Naive thymus-derived CD4-positive, alpha-beta T cell (primary cell): Measurements from ENCODE around the gene BAMBI. TPM values are rescaled to one million over a fixed set of nuclear protein-coding genes. Genes with fewer than 3 reads are reported as not detected.

Source experiments
- ATAC-seq: fragments of 150-1000 bp; cut with Tn5 transposase; 2 replicates; pipeline ENCODE4 v1.10.0; 2021; ENCODE audit warnings: mild to moderate bottlenecking, moderate library complexity
- CTCF ChIA-PET: fragments of 350-600 bp; sonication (Branson Sonifier 250); formaldehyde crosslinking; loops from one replicate; lab custom pipeline; 2021; ENCODE audit warnings: antibody characterized with exemption; lab: Charles Lee
- POLR2A ChIA-PET: fragments of 350-600 bp; sonication (Branson Sonifier 250); formaldehyde crosslinking; loops from one replicate; lab custom pipeline; 2021; ENCODE audit warnings: antibody characterized with exemption, inconsistent platforms; lab: Charles Lee
- DNase-seq, 9 donors: peaks; one replicate each; pipeline versions ENCODE4 v3.0.0 to v3.0.0-alpha.2; 2020 to 2022; ENCODE audit warnings: mixed read lengths in 1 of 9
- H3K27ac ChIP-seq: one replicate; pipeline ENCODE4 v1.7.0; 2013; ENCODE audit warnings: mild to moderate bottlenecking, low read depth, low read length, moderate library complexity
- H3K27me3 ChIP-seq, 2 donors: one replicate each; pipeline ENCODE4 v1.7.0; 2013; ENCODE audit warnings: low read length in 2 of 2, mild to moderate bottlenecking in 2 of 2, moderate library complexity in 2 of 2; ENCODE audit not compliant: control insufficient read depth in 2 of 2, insufficient read depth in 2 of 2
- H3K36me3 ChIP-seq, 3 experiments: 1 replicate in 2 of 3; 2 replicates in 1 of 3; pipeline ENCODE4 v1.7.0; 2013; ENCODE audit warnings: low read length in 3 of 3, mild to moderate bottlenecking in 3 of 3, moderate library complexity in 1 of 3; ENCODE audit not compliant: insufficient read depth in 3 of 3, control insufficient read depth in 2 of 3
- H3K4me1 ChIP-seq, 2 donors: one replicate each; pipeline ENCODE4 v1.7.0; 2013; ENCODE audit warnings: low read length in 2 of 2, mild to moderate bottlenecking in 2 of 2, moderate library complexity in 1 of 2; ENCODE audit not compliant: control insufficient read depth in 2 of 2, insufficient read depth in 2 of 2
- H3K4me3 ChIP-seq: 2 replicates; pipeline ENCODE4 v1.7.0; 2013; ENCODE audit warnings: mild to moderate bottlenecking, low read length
- H3K9me3 ChIP-seq, 3 experiments: 1 replicate in 2 of 3; 2 replicates in 1 of 3; pipeline ENCODE4 v1.7.0; 2013; ENCODE audit warnings: low read length in 3 of 3; ENCODE audit not compliant: control insufficient read depth in 2 of 3
- H3K27ac Mint-ChIP-seq, 9 donors: one replicate each; pipeline ENCODE4 v1.8.0; 2020 to 2022; ENCODE audit warnings: mixed read lengths in 9 of 9, mild to moderate bottlenecking in 8 of 9, moderate library complexity in 5 of 9, inconsistent platforms in 2 of 9
- H3K27me3 Mint-ChIP-seq, 5 donors: one replicate each; pipeline ENCODE4 v1.8.0; 2021 to 2022; ENCODE audit warnings: mixed read lengths in 5 of 5, mild to moderate bottlenecking in 1 of 5
- H3K36me3 Mint-ChIP-seq, 5 donors: one replicate each; pipeline ENCODE4 v1.8.0; 2020 to 2022; ENCODE audit warnings: mixed read lengths in 5 of 5, mild to moderate bottlenecking in 3 of 5, inconsistent platforms in 1 of 5
- H3K4me1 Mint-ChIP-seq, 7 donors: one replicate each; pipeline ENCODE4 v1.8.0; 2020 to 2022; ENCODE audit warnings: mixed read lengths in 7 of 7, mild to moderate bottlenecking in 3 of 7, inconsistent platforms in 1 of 7
- H3K4me3 Mint-ChIP-seq, 10 donors: one replicate each; pipeline ENCODE4 v1.8.0; 2020 to 2022; ENCODE audit warnings: mild to moderate bottlenecking in 10 of 10, mixed read lengths in 10 of 10, moderate library complexity in 6 of 10, inconsistent platforms in 2 of 10
- H3K9me3 Mint-ChIP-seq, 11 donors: one replicate each; pipeline ENCODE4 v1.8.0; 2020 to 2022; ENCODE audit warnings: mixed read lengths in 11 of 11, mild to moderate bottlenecking in 4 of 11, inconsistent platforms in 1 of 11, moderate library complexity in 1 of 11
- intact Hi-C, 2 donors: fragments of 100-400 bp; cut with micrococcal nuclease; formaldehyde crosslinking; loops; one replicate each; pipeline ENCODE4 v1.15.1; 2023
- polyA plus RNA-seq, 2 donors: library from polyadenylated mRNA; unstranded; fragments of 300-500 nt; fragmentation: Illumina TruSeq; gene quantifications; one replicate each; pipeline ENCODE4 v1.2.3, GENCODE V29; 2021
- total RNA-seq, 6 experiments: library from RNA in 5 of 6; stranded (reverse) in 5 of 6; gene quantifications; 1 replicate in 5 of 6; 2 replicates in 1 of 6; pipeline ENCODE4 v1.2.3 and lab custom pipeline; 2021 to 2026

BAMBI gene
- total and polyA plus RNA-seq, 7 experiments from 2014 or later, result 0.12 to 1.6 (median 0.80) TPM; not detected in 3

- H3K27me3 Mint-ChIP-seq, result peaks cover 66 to 82% (median 77%) of the 10 kb centered on the region in 5 donors
- no peak for DNase-seq
- H3K27me3 ChIP-seq, result peaks cover 0 to 8% of the 10 kb centered on the region in 2 donors
- peaks cover 6 to 16% (median 15%) of the 10 kb centered on the region in 7 donors for H3K4me1 Mint-ChIP-seq
- H3K27ac ChIP-seq, result no peak overlapping the region
- H3K9me3 Mint-ChIP-seq, result peaks cover 0 to 2% (median 0%) of the 10 kb centered on the region in 11 donors
- no peak overlapping the region for H3K4me3 ChIP-seq
- ChIA-PET POLR2A (no interaction called here), CTCF (no interaction called here)
- H3K4me3 Mint-ChIP-seq, result peak overlapping the region in 9 of 10 donors; percentile 61 to 81 (median 76)
- no peaks in the 10 kb centered on the region for H3K9me3 ChIP-seq
- H3K36me3 ChIP-seq, result no peaks in the 10 kb centered on the region
- peaks cover 0 to 10% of the 10 kb centered on the region in 2 donors for H3K4me1 ChIP-seq
- H3K36me3 Mint-ChIP-seq, result no peaks in the 10 kb centered on the region
- no peak overlapping the region for H3K27ac Mint-ChIP-seq
- intact Hi-C loops, result loop anchor here (10.0 kb wide), 2 partner anchors 365 to 1065 kb away; partner anchors contain the start of gene MPP7 (in 1 of the 2)
- no peak for ATAC-seq
Observed at GRCh38 chr10:28669227-28670173, 7.8 kb upstream of the BAMBI start.

DNA sequence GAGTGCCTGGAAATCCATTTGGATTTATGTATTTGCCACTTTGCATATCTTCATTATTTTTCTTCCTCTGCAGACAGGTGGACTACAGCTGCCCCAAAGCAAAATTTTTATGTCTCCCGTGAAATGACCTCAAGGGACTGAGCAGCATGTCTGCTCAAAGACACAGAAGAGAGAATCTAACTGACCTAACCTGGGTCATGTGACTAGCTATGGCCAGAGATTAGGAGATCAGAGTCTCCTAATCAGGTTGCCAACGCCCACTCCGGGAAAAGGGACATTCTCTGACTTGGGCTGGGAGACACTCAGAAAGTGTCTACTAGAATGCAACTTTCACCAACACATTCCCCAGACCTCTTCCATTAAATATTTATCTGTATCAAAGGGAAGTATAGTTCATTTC is 2.5 kb upstream of the BAMBI start:
- intact Hi-C loops, result loop anchor here (5.0 to 10.0 kb wide), 8 partner anchors 123 to 1432 kb away; partner anchors contain the start of genes ACBD5 (in 1 of the 2), MKX (in 1 of the 2) and MPP7 (in 1 of the 2)
- POLR2A ChIA-PET, result no interaction called here
- Histone ChIP-seq H3K9me3 (no peaks in the 10 kb centered on the region), H3K4me3 (no peak overlapping the region), H3K27ac (no peak overlapping the region), H3K36me3 (no peaks in the 10 kb centered on the region), H3K27me3 (peaks cover 7 to 15% of the 10 kb centered on the region in 2 donors), H3K4me1 (peaks cover 0 to 22% of the 10 kb centered on the region in 2 donors)
- no peaks in the 10 kb centered on the region for H3K36me3 Mint-ChIP-seq
- no peak overlapping the region for H3K27ac Mint-ChIP-seq
- no peaks in the 10 kb centered on the region for H3K9me3 Mint-ChIP-seq
- ATAC-seq, result no peak
- CTCF ChIA-PET, result interaction anchor here (0.8 kb wide), 1 partner anchor 11 kb away, joined by 3 read pairs; no protein-coding TSS in a partner anchor
- no peak overlapping the region for H3K4me3 Mint-ChIP-seq
- H3K27me3 Mint-ChIP-seq, result peaks cover 47 to 69% (median 60%) of the 10 kb centered on the region in 5 donors
- peaks cover 14 to 26% (median 21%) of the 10 kb centered on the region in 7 donors for H3K4me1 Mint-ChIP-seq
- no peak for DNase-seq

GRCh38 chr10:28676326-28676967 is 874 bp upstream of the BAMBI start:
- peaks cover 11 to 20% of the 10 kb centered on the region in 2 donors for H3K27me3 ChIP-seq
- Mint-ChIP-seq H3K4me1 (peaks cover 19 to 32% (median 26%) of the 10 kb centered on the region in 7 donors), H3K4me3 (peak overlapping the region; percentile 63 to 87 (median 79)), H3K9me3 (no peaks in the 10 kb centered on the region), H3K36me3 (no peaks in the 10 kb centered on the region), H3K27me3 (peaks cover 61 to 76% (median 69%) of the 10 kb centered on the region in 5 donors), H3K27ac (peak overlapping the region in 2 of 9 donors; percentile 38 to 43)
- peak in 1 of 9 donors; percentile 15 for DNase-seq
- no peak for ATAC-seq
- peak overlapping the region; percentile 57 for H3K4me3 ChIP-seq
- ChIA-PET POLR2A (no interaction called here), CTCF (interaction anchor here (1.1 kb wide), 1 partner anchor 13 kb away, joined by 5 read pairs; no protein-coding TSS in a partner anchor)
- peaks cover 0 to 26% of the 10 kb centered on the region in 2 donors for H3K4me1 ChIP-seq
- intact Hi-C loops, result loop anchor here (2.0 to 10.0 kb wide), 10 partner anchors 121 to 1816 kb away; partner anchors contain the start of genes ABI1 (in 1 of the 2), ACBD5 (in 1 of the 2), MASTL (in 1 of the 2) and MKX (in 1 of the 2)
- no peaks in the 10 kb centered on the region for H3K36me3 ChIP-seq
- no peak overlapping the region for H3K27ac ChIP-seq
- H3K9me3 ChIP-seq, result no peaks in the 10 kb centered on the region

DNA sequence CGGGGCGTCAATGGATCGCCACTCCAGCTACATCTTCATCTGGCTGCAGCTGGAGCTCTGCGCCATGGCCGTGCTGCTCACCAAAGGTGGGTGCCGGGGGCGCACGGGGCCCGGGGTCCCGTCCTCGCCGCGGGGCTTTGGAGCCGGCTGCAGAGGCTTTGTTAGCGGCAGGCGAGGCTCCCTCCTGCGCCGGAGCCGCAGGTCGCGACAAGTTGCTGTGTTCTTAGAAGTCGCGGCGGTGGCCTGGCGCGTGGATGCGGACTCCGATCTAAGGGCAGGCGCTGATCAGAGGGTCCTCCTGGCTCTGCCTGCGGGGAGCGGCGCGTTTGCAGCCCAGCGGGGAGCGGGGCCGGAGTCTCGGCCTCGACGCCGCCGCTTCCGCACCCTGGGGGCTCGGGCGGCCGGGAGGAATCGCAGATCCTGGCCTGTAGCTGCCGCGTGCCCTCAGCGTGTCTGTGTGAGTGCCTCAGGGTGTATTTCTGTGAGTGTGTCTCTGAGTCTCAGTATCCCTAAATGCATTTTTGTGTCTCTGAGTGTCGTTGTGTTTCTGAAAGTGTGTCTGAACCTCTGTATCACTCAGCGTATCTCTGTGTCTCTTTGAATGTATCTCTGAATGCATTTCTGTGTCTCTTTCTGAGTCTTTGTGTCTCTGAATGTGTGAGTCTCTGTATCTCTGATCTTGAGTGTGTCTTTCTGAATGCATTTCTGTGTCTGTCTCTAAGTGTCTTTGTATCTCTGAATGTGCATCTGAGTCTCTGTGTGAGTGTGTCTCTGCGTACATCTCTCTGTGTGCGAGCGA is 766 bp downstream of the BAMBI start:
- intact Hi-C loops, result loop anchor here (1.0 to 10.0 kb wide), 16 partner anchors 10 to 1817 kb away; partner anchors contain the start of genes ABI1 (in 1 of the 2), ACBD5 (in 1 of the 2), MASTL (in 1 of the 2) and MKX (in 1 of the 2)
- H3K27me3 Mint-ChIP-seq, result peaks cover 64 to 80% (median 72%) of the 10 kb centered on the region in 5 donors
- no peak for ATAC-seq
- H3K27me3 ChIP-seq, result peaks cover 11 to 20% of the 10 kb centered on the region in 2 donors
- peak overlapping the region; percentile 45 for H3K4me3 ChIP-seq
- peak overlapping the region in 4 of 9 donors; percentile 9 to 52 (median 34) for H3K27ac Mint-ChIP-seq
- peaks cover 0 to 26% of the 10 kb centered on the region in 2 donors for H3K4me1 ChIP-seq
- ChIA-PET POLR2A (no interaction called here), CTCF (no interaction called here)
- peak in 7 of 9 donors; percentile 10 to 41 (median 21) for DNase-seq
- H3K4me3 Mint-ChIP-seq, result peak overlapping the region; percentile 79 to 94 (median 84)
- H3K27ac ChIP-seq, result no peak overlapping the region
- H3K36me3 Mint-ChIP-seq, result no peaks in the 10 kb centered on the region
- no peaks in the 10 kb centered on the region for H3K36me3 ChIP-seq
- no peaks in the 10 kb centered on the region for H3K9me3 ChIP-seq
- no peaks in the 10 kb centered on the region for H3K9me3 Mint-ChIP-seq
- peaks cover 19 to 32% (median 26%) of the 10 kb centered on the region in 7 donors for H3K4me1 Mint-ChIP-seq

DNA sequence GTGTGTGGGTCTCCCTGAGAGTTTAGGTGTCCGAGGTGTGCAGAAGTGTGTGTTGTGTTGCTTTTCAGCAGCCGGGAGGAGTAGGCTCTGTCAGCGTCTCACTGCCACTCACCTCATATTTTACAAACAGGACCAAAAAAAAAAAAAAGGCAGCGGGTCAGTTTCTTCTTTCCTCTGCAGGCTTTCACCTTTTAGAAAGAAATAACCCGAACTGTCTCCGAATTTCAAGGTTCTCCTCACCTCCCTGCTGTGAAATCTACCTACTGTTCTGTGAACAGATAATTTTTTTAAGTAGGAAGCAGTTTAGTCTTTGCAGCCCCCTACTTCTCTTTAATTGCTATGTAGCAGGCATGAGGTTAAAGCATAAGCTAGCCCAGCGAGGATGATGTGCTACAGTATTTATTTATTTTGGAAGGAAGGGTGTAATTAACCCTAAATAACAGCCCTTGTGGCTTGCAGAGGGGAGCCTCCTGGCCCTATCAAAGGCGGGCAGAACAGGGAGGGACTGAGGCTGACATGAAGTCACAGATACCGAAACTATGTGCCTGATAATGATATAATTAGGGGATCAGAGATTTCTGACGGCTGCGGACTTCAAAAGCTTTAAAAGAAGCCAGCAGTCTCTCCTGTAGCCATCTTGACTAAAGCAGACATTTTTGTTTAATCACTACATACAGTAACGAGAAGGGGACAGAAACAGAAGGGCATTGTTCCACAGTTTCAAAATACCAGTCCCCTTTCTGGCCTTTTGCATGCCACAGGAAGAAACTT is 1.6 kb downstream of the BAMBI start:
- Histone ChIP-seq H3K27ac (no peak overlapping the region), H3K4me1 (peaks cover 0 to 26% of the 10 kb centered on the region in 2 donors), H3K4me3 (peak overlapping the region; percentile 6), H3K36me3 (no peaks in the 10 kb centered on the region), H3K27me3 (peaks cover 11 to 20% of the 10 kb centered on the region in 2 donors), H3K9me3 (no peaks in the 10 kb centered on the region)
- H3K4me1 Mint-ChIP-seq, result peaks cover 19 to 32% (median 26%) of the 10 kb centered on the region in 7 donors
- ATAC-seq (no peak), DNase-seq (no peak)
- H3K27me3 Mint-ChIP-seq, result peaks cover 63 to 78% (median 75%) of the 10 kb centered on the region in 5 donors
- H3K27ac Mint-ChIP-seq, result peak overlapping the region in 3 of 9 donors; percentile 9 to 52 (median 44)
- intact Hi-C loops, result loop anchor here (5.0 to 10.0 kb wide), 8 partner anchors 118 to 1437 kb away; partner anchors contain the start of genes ACBD5 (in 1 of the 2), MKX (in 1 of the 2) and MPP7 (in 1 of the 2)
- ChIA-PET CTCF (interaction anchor here (0.5 to 0.7 kb wide), 2 partner anchors 180 to 210 kb away, joined by 3 to 4 read pairs; no protein-coding TSS in a partner anchor), POLR2A (no interaction called here)
- H3K9me3 Mint-ChIP-seq, result no peaks in the 10 kb centered on the region
- no peaks in the 10 kb centered on the region for H3K36me3 Mint-ChIP-seq
- H3K4me3 Mint-ChIP-seq, result peak overlapping the region; percentile 79 to 94 (median 84)
